ENCODE data around the gene AVPR2. TPM values are rescaled to one million over a fixed set of nuclear protein-coding genes. Genes with fewer than 3 reads are reported as not detected.
A peak's percentile ranks its signal among the peaks of the same experiment; 100 is the strongest.

Gene AVPR2
- 3.0 TPM for total RNA-seq
- long read RNA-seq, partial matches to known transcripts, result 2 of 7 reads
- long read RNA-seq, other reads (novel, unspliced or antisense), result 2 of 7 reads

DNA sequence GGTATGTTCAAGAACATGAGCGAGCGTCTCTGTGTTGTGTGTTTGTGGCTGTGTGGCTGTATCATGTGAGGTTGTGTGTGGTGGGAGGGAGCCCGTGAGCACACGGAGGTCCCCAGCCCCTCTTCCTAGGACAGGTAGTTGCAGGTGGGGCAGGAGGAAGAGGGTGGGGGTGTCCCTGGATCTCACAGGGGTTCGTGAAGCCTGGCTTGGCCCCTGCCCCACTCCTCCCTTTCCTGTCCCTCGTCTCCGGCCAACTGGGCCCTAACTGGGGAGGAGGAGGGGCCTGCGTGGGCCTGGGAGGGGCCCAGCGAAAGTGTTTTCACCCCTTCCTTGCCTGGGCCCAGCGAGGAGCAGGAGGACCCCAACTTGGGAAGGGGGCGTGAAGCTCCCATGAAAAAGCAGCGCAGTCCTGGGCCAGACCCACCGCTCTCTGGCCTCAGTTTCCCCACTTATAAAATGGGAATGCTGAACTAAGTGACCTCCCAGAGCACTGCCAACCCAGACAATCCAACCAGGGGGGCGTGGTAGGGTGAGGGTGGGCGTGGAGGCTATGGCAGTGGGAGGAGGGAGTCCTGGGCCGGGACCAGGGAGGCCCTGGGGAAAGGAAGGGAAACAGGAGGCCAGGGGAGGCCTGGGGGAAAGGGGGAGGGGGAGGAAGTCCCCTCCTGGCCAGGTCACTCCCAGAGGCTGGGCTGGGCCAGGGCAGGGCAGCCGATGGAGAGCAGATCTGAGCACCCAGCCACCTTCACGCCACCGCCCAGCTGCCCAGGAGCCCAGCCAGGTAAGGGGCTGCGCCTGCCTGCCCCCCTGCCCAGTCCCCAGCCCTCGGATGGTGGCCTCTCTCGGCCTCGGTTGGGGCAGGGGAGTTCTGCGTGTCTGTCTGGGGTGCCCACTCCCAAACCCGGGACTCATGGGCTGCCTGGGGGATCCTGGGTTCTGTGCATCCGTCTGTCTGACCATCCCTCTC, at the start of gene AVPR2:
AVPR2 (plus strand) TSS at position 683 of the 967 bp plus-strand sequence. CDS start 473 bp downstream, outside the sequence.
- H3K4me1 ChIP-seq, result peaks cover 9% of the 10 kb centered on the region
- peak; percentile 3 for ATAC-seq
- intact Hi-C loops (cut with DNase I), result no loop called here
- no peaks in the 10 kb centered on the region for H3K27me3 ChIP-seq
- no peak for DNase-seq
- H3K27ac ChIP-seq, result no peak within 1 kb of the TSS
- H3K4me3 ChIP-seq, result no peak within 1 kb of the TSS
- no peaks in the 10 kb centered on the region for H3K36me3 ChIP-seq
- no peak for TF ChIP-seq CTCF (IDR thresholded peaks at IDR 0.05)
- H3K9me3 ChIP-seq, result no peaks in the 10 kb centered on the region

DNA sequence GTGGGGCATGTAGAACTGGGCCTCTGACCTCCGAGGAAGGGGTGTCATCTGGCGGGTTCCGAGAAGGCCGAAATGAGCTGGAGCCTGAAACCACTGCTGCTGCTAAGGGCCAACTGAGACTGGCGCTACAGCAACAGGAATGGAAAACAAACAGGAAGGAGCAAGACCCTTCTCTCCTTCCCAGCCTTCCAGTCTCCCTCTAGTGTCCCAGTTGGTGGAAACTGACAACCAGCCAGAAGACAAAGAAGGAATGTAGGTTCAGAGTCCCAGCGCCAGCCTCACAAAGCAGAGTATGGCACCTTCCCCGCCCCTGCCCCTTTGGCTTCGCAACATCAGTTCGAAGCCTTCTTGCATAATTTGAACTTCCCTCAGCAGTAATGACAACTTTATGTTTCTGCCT, 49.8 kb upstream of the AVPR2 start:
- no peak overlapping the region for H3K27ac ChIP-seq
- no peak for DNase-seq
- H3K4me1 ChIP-seq, result no peaks in the 10 kb centered on the region
- TF ChIP-seq CTCF (IDR thresholded peaks at IDR 0.05), result no peak
- H3K9me3 ChIP-seq, result no peaks in the 10 kb centered on the region
- no peaks in the 10 kb centered on the region for H3K27me3 ChIP-seq
- H3K36me3 ChIP-seq, result no peaks in the 10 kb centered on the region
- no peak overlapping the region for H3K4me3 ChIP-seq
- intact Hi-C loops (cut with DNase I), result no loop called here
- no peak for ATAC-seq

- Histone ChIP-seq H3K4me1 (no peaks in the 10 kb centered on the region), H3K36me3 (no peaks in the 10 kb centered on the region), H3K27ac (no peak overlapping the region), H3K4me3 (no peak overlapping the region), H3K9me3 (no peaks in the 10 kb centered on the region), H3K27me3 (no peaks in the 10 kb centered on the region)
- intact Hi-C loops (cut with DNase I), result no loop called here
- no peak for TF ChIP-seq CTCF (IDR thresholded peaks at IDR 0.05)
- DNase-seq (no peak), ATAC-seq (no peak)
These were observed 47.0 kb upstream of the AVPR2 start for GRCh38 chrX:153857348-153857903.

- H3K4me3 ChIP-seq, result no peak overlapping the region
- H3K27ac ChIP-seq, result no peak overlapping the region
- no peak for DNase-seq
- intact Hi-C loops (cut with DNase I), result no loop called here
- no peaks in the 10 kb centered on the region for H3K36me3 ChIP-seq
- no peaks in the 10 kb centered on the region for H3K9me3 ChIP-seq
- no peaks in the 10 kb centered on the region for H3K27me3 ChIP-seq
- no peak for TF ChIP-seq CTCF (IDR thresholded peaks at IDR 0.05)
- ATAC-seq, result no peak
- no peaks in the 10 kb centered on the region for H3K4me1 ChIP-seq
These were observed 43.3 kb upstream of the AVPR2 start for GRCh38 chrX:153861151-153861550.

GRCh38 chrX:153861733-153862310, 42.7 kb upstream of the AVPR2 start:
- Histone ChIP-seq H3K27ac (no peak overlapping the region), H3K27me3 (no peaks in the 10 kb centered on the region), H3K36me3 (no peaks in the 10 kb centered on the region), H3K4me3 (no peak overlapping the region), H3K9me3 (no peaks in the 10 kb centered on the region), H3K4me1 (no peaks in the 10 kb centered on the region)
- ATAC-seq, result no peak
- DNase-seq, result no peak
- no peak for TF ChIP-seq CTCF (IDR thresholded peaks at IDR 0.05)
- intact Hi-C loops (cut with DNase I), result no loop called here
